Left forelimb (tissue), 1 donor: ENCODE data around the gene KIF19.
"Not testable (repeated sequence)": the region's sequence is repeated elsewhere in the genome, so short reads cannot be mapped to it uniquely, and the experiment has no call there.

Source experiments
- DNase-seq: peaks from one replicate; pipeline ENCODE4 v3.0.0-alpha.2; 2018; ENCODE audit warnings: low spot score

KIF19 gene

GRCh38 chr17:74389937-74390679, 64.1 kb downstream of the KIF19 start:
- DNase-seq = no peak

DNA sequence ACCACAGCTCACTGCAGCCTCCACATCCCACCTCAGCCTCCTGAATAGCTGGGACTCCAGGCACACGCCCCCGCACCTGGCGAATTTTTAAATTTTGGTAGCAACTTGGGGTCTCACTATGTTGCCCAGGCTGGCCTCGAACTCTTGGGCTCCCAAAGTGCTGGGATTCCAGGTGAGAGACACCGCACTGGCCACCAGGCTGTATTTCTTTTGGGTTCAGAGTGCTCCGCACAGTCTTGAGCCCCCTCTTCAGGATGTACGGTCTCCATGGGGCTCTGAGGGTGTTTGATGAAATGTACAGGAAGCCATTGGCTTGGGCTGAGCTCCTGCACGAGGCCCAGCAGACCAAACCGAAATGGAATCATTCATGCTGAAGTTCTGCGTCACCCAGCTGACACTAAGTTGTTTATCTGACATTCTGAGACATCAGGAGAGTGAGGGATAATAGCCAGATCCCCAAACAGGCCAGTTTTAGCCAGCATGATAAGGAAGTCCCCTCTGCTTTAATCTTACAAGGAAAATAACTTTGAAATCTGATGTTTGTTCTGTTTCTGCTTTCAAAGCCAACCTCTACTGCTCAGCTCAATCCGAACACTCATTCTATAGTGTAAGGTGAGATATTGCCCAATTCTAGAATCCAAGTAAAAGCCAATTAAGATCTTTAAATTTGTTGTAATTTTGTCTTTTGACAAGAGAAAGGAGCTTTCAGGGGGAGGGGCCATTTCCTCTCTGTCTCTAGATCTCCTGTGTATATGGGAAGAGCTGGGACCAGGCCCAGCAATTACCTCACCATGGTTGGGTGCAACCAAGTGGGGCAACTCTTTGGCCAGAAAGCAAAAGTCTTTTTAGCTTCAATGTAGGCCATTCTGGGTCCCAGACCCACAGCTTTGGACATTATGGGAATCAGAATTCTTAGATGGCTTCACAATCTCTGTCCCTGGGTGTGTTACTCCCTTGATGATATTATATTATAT, 64.9 kb downstream of the KIF19 start:
- DNase-seq = no peak

- no peak for DNase-seq
These were observed 65.7 kb downstream of the KIF19 start for GRCh38 chr17:74391771-74392170.

DNA sequence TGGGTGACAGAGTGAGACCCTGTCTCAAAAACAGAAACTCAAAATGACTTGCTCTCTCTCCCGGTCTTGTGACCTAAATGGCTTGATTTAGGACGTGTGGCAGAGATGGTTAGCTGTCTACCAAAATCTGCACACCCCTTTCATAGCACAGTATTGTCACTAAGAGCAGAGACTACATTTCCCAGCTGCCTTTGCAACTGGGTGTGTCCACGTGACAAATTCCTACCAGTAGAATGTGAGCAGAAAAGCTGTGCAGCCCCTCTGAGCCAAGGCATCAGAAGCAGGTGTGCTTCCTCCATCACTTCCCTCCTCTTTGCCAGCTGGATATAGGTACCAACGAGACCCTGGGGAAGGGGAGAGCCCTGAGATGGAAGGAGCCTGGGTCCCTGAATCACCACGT, 66.8 kb downstream of the KIF19 start:
- no peak for DNase-seq

- DNase-seq = no peak
These were observed 67.4 kb downstream of the KIF19 start for GRCh38 chr17:74393346-74393942.

DNA sequence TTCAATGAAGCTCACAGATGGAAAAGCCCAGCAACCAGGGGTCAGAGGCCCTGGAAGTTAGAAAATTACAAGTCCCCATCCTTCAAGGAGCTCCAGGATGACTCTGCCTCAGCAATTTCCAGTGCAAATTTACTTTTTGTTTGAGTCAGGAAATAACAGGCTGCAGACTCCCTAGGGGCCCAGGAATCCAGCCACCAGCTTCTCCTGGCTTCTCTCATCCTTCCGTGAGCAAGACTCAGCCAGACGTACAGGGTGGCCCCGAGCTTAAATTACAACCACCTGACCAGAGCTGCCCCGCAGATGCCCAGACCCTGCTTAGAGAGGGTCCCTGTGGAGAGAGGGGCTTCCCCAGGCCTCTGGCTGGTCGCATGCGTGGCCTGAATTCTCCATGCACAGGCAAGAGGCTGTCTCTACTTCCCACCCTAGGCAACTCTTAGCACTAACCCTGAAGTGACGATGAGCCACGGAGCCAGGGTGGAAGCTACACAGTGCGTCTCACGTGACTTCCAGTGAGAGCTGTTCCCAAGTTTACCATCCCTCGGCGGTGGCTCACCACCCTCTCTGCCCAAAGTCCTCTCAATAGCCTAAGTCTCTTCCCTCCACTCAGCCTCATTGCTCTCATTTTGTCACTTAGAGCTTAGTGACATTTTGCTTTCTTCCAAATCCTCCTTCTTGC, 68.4 kb downstream of the KIF19 start:
- DNase-seq = no peak

- no peak for DNase-seq
These were observed 69.0 kb downstream of the KIF19 start for GRCh38 chr17:74394977-74395376.

DNA sequence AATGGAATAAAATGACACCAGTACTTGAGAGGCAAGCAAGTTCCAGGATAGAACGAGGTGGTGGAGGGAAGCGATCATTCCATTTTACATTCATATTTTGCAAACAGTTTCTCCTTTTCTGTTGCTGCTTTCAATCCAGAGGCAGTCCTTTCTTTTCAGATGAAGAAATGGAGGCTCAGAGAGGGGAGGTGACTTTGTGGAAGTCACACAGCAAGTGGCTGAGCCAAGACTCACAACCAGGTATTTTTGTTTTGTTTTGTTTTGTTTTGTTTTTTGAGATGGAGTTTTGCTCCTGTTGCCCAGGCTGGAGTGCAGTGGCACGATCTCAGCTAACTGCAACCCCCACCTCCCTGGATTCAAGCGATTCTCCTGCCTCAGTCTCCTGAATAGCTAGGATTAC, 70.5 kb downstream of the KIF19 start:
- DNase-seq = no peak

- no peak for DNase-seq
These were observed 76.0 kb downstream of the KIF19 start for GRCh38 chr17:74402048-74402447.

- DNase-seq = no peak
These were observed 77.6 kb downstream of the KIF19 start for GRCh38 chr17:74403512-74404137.

DNA sequence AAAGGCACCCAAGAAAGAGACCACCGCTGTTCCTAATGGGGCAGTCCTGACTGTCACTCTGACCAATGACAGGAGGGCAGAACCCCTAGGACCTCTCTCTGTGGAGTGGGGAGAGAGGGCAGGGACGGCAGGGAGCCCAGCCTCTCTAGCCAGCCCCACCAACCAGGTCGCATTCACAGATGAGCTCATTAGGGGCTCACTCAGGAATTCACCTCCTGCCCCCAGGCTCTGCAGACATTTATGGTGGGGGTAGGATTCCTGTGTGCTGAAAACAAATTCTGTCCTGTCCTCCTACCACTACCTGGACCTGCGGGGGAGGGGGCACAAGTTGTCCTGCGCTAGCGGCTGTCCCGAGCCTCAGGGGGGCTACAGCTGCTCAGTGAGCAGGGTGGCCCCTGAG, 78.2 kb downstream of the KIF19 start:
- DNase-seq = no peak

GRCh38 chr17:74404789-74405188, 78.8 kb downstream of the KIF19 start:
- DNase-seq = no peak

- DNase-seq = not testable (repeated sequence)
These were observed 79.3 kb downstream of the KIF19 start for GRCh38 chr17:74405311-74405710.
